HCT116 (cell line): ENCODE results near the gene DPYSL4. TPM values are rescaled to one million over a fixed set of nuclear protein-coding genes. Genes with fewer than 3 reads are reported as not detected.

Experiments
- ATAC-seq: fragments of 200-7000 bp; cut with Tn5 transposase; 2 replicates; pipeline ENCODE4 v1.9.1; 2020; ENCODE audit warnings: mild to moderate bottlenecking, moderate library complexity
- BruUV-seq: library from RNA; stranded (reverse); fragments of 400-500 nt; replicated peaks from 2 replicates; lab custom pipeline; 2021; lab: Mats Ljungman, UMichigan
- CTCF ChIA-PET: fragments of 300-600 bp; sonication (Branson Sonifier 250); formaldehyde crosslinking; loops from one replicate; lab custom pipeline; 2021; ENCODE audit warnings: antibody characterized with exemption; lab: Charles Lee
- POLR2A ChIA-PET: fragments of 300-600, 350-600 bp; sonication (Branson Sonifier 250); formaldehyde crosslinking; loops from one replicate; lab custom pipeline; 2021; ENCODE audit warnings: antibody characterized with exemption; lab: Charles Lee
- RAD21 ChIA-PET, 2 experiments: fragments of 300-600 bp; sonication (Branson Sonifier 250); formaldehyde crosslinking; loops; one replicate each; lab custom pipeline; 2023; ENCODE audit warnings: low total read pairs in 2 of 2; ENCODE audit not compliant: uncharacterized antibody in 2 of 2, unreplicated experiment in 2 of 2, low non-redundant PET in 1 of 2; lab: Charles Lee
- DNase-seq: peaks from one replicate; pipeline ENCODE4 v3.0.0-alpha.2; 2010; ENCODE audit warnings: low read depth, low spot score
- H2AFZ ChIP-seq: fragments of 200-600 bp; shearing (Covaris generic), sonication (generic); 2 replicates; pipeline ENCODE4 v1.6.1; 2017; ENCODE audit warnings: low read depth, mixed run types, mixed read lengths, antibody characterized with exemption, low read length; ENCODE audit not compliant: poor library complexity, severe bottlenecking
- H3K27ac ChIP-seq: 2 replicates; pipeline ENCODE4 v1.5.1; 2012; ENCODE audit warnings: low read depth, low read length
- H3K27me3 ChIP-seq: fragments of 200-600 bp; sonication (generic); 2 replicates; pipeline ENCODE4 v1.6.1; 2016; ENCODE audit warnings: mixed run types, low read length, mixed read lengths; ENCODE audit not compliant: insufficient read depth
- H3K36me3 ChIP-seq, 2 experiments: fragments of 200-500 bp in 1 of 2; fragments of 200-600 bp in 1 of 2; sonication (Bioruptor generic) in 1 of 2; sonication (generic) in 1 of 2; 2 replicates each; pipeline versions ENCODE4 v1.5.1 to v1.6.1; 2014 to 2016; ENCODE audit warnings: low read length in 2 of 2, inconsistent platforms in 1 of 2, mixed read lengths in 1 of 2, mixed run types in 1 of 2; ENCODE audit not compliant: insufficient read depth in 2 of 2, control insufficient read depth in 1 of 2
- H3K4me1 ChIP-seq, 2 experiments: fragments of 200-600 bp in 1 of 2; sonication (generic) in 1 of 2; 2 replicates each; pipeline versions ENCODE4 v1.5.1 to v1.6.1; 2012 to 2017; ENCODE audit warnings: low read length in 2 of 2, inconsistent platforms in 1 of 2, mild to moderate bottlenecking in 1 of 2, mixed read lengths in 1 of 2, mixed run types in 1 of 2, moderate library complexity in 1 of 2; ENCODE audit not compliant: insufficient read depth in 2 of 2, control insufficient read depth in 1 of 2
- H3K4me2 ChIP-seq: fragments of 200-600 bp; sonication (generic); 2 replicates; pipeline ENCODE4 v1.6.1; 2017; ENCODE audit warnings: mixed run types, low read length, mixed read lengths
- H3K4me3 ChIP-seq, 2 experiments: fragments of 200-600 bp in 1 of 2; sonication (generic) in 1 of 2; replicated peaks in 1 of 2; 2 replicates each; pipeline ENCODE4 v1.5.1; 2011 to 2016; ENCODE audit warnings: low read length in 2 of 2, control low read depth in 1 of 2, low read depth in 1 of 2, mild to moderate bottlenecking in 1 of 2, mixed read lengths in 1 of 2, mixed run types in 1 of 2
- H3K79me2 ChIP-seq: fragments of 200-600 bp; sonication (generic); 2 replicates; pipeline ENCODE4 v1.6.1; 2017; ENCODE audit warnings: mild to moderate bottlenecking, mixed run types, low read length, moderate library complexity, mixed read lengths; ENCODE audit not compliant: insufficient read depth
- H3K9ac ChIP-seq: fragments of 200-600 bp; sonication (generic); 2 replicates; pipeline ENCODE4 v1.6.1; 2016; ENCODE audit warnings: low read length, mixed read lengths
- H3K9me2 ChIP-seq: fragments of 200-600 bp; sonication (generic), shearing (Covaris generic); 2 replicates; pipeline ENCODE4 v1.6.1; 2017; ENCODE audit warnings: mixed run types, mild to moderate bottlenecking, moderate library complexity; ENCODE audit not compliant: insufficient read depth
- H3K9me3 ChIP-seq, 2 experiments: fragments of 200-500 bp in 1 of 2; fragments of 200-600 bp in 1 of 2; sonication (Bioruptor generic) in 1 of 2; sonication (generic) in 1 of 2; 2 replicates each; pipeline ENCODE4 v1.6.1; 2014 to 2017; ENCODE audit warnings: low read length in 2 of 2, mixed read lengths in 2 of 2, inconsistent platforms in 1 of 2, low read depth in 1 of 2, mild to moderate bottlenecking in 1 of 2, mixed run types in 1 of 2, moderate library complexity in 1 of 2; ENCODE audit not compliant: control insufficient read depth in 1 of 2, insufficient read depth in 1 of 2
- H4K20me1 ChIP-seq: fragments of 200-600 bp; sonication (generic), shearing (Covaris generic); 2 replicates; pipeline ENCODE4 v1.6.1; 2017; ENCODE audit warnings: mixed run types, mild to moderate bottlenecking, moderate library complexity; ENCODE audit not compliant: insufficient read depth
- ATF3 ChIP-seq: IDR thresholded peaks from 2 replicates; pipeline ENCODE4 v1.6.1; 2012
- CEBPB ChIP-seq: IDR thresholded peaks from 2 replicates; pipeline ENCODE4 v1.6.1; 2012; ENCODE audit warnings: low read depth
- EGR1 ChIP-seq: IDR thresholded peaks from 2 replicates; pipeline ENCODE4 v1.6.1; 2012; ENCODE audit warnings: low read depth
- POLR2AphosphoS5 ChIP-seq: IDR thresholded peaks from 2 replicates; pipeline ENCODE4 v1.6.1; 2011; ENCODE audit warnings: mild to moderate bottlenecking, low read depth, low read length, moderate library complexity
- REST ChIP-seq: IDR thresholded peaks from 2 replicates; pipeline ENCODE4 v1.6.1; 2012; ENCODE audit warnings: low read depth
- TCF7L2 ChIP-seq: IDR thresholded peaks from 2 replicates; pipeline ENCODE4 v1.7.0; 2011; ENCODE audit warnings: borderline replicate concordance, inconsistent platforms; ENCODE audit not compliant: insufficient read depth, insufficient read length; ENCODE audit errors: extremely low read depth
- YY1 ChIP-seq: IDR thresholded peaks from 2 replicates; pipeline ENCODE4 v1.6.1; 2011; ENCODE audit warnings: low read length, low read depth, moderate library complexity, mild to moderate bottlenecking; ENCODE audit not compliant: insufficient replicate concordance; ENCODE audit errors: extremely low read depth
- ZNF274 ChIP-seq: fragments of 200-500 bp; sonication (Bioruptor generic); IDR thresholded peaks from 2 replicates; pipeline ENCODE4 v1.6.1; 2014; ENCODE audit warnings: mild to moderate bottlenecking, low read depth, low read length, inconsistent platforms
- intact Hi-C: fragments of 100-400 bp; cut with micrococcal nuclease; formaldehyde crosslinking; loops from 2 replicates; pipeline ENCODE4 v1.10.0; 2022
- total RNA-seq: library from RNA; stranded (reverse); gene quantifications from one replicate; pipeline ENCODE4 v1.2.1, GENCODE V29; 2021; ENCODE audit not compliant: unreplicated experiment
- TF ChIP-seq, protein P1 (sequence below), 3 experiments: fragments of 200-600 bp in 1 of 3; sonication (generic) in 1 of 3; IDR thresholded peaks in 2 of 3; conservative IDR thresholded peaks in 1 of 3; 2 replicates each; pipeline ENCODE4 v1.5.1; 2012 to 2017; ENCODE audit warnings: low read depth in 2 of 3, low read length in 2 of 3, antibody characterized with exemption in 1 of 3, borderline replicate concordance in 1 of 3, control low read depth in 1 of 3, mild to moderate bottlenecking in 1 of 3, mixed read lengths in 1 of 3, mixed run types in 1 of 3, moderate library complexity in 1 of 3; ENCODE audit not compliant: insufficient read depth in 1 of 3
- TF ChIP-seq, protein P2 (sequence below): IDR thresholded peaks from 2 replicates; pipeline ENCODE4 v1.6.1; 2011; ENCODE audit warnings: mild to moderate bottlenecking, low read length, moderate library complexity; ENCODE audit not compliant: insufficient replicate concordance; ENCODE audit errors: extremely low read depth

The DPYSL4 gene
- total RNA-seq, 1 experiment from 2014 or later, result 5.4 TPM

- Histone ChIP-seq H3K27ac (no peak overlapping the region), H3K79me2 (no peaks in the 10 kb centered on the region), H3K9me2 (no peaks in the 10 kb centered on the region), H3K4me3 (no peak overlapping the region), H3K4me2 (no peak overlapping the region), H3K4me1 (peaks cover 0 to 3% of the 10 kb centered on the region in 2 experiments; a peak in 1 of 4 replicates), H4K20me1 (no peaks in the 10 kb centered on the region), H3K27me3 (no peaks in the 10 kb centered on the region)
- DNase-seq (no peak), ATAC-seq (no peak)
- intact Hi-C loops, result no loop called here
- no TSS peak for BruUV-seq
- ChIA-PET CTCF (no interaction called here), RAD21 (no interaction called here)
- TF ChIP-seq EGR1 (no peak), ATF3 (no peak), ZNF274 (no peak), TCF7L2 (no peak), POLR2AphosphoS5 (no peak), YY1 (no peak), REST (no peak), CEBPB (no peak)
- TF ChIP-seq, protein P1, sequence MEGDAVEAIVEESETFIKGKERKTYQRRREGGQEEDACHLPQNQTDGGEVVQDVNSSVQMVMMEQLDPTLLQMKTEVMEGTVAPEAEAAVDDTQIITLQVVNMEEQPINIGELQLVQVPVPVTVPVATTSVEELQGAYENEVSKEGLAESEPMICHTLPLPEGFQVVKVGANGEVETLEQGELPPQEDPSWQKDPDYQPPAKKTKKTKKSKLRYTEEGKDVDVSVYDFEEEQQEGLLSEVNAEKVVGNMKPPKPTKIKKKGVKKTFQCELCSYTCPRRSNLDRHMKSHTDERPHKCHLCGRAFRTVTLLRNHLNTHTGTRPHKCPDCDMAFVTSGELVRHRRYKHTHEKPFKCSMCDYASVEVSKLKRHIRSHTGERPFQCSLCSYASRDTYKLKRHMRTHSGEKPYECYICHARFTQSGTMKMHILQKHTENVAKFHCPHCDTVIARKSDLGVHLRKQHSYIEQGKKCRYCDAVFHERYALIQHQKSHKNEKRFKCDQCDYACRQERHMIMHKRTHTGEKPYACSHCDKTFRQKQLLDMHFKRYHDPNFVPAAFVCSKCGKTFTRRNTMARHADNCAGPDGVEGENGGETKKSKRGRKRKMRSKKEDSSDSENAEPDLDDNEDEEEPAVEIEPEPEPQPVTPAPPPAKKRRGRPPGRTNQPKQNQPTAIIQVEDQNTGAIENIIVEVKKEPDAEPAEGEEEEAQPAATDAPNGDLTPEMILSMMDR (IDR thresholded peaks at IDR 0.05 in 2 of 3, conservative IDR thresholded peaks at IDR 0.05 in 1 of 3; ENCODE audit: borderline replicate concordance in 1 of 3, insufficient read depth in 1 of 3, low read depth in 2 of 3, low read length in 2 of 3), result no peak
- TF ChIP-seq, protein P2, sequence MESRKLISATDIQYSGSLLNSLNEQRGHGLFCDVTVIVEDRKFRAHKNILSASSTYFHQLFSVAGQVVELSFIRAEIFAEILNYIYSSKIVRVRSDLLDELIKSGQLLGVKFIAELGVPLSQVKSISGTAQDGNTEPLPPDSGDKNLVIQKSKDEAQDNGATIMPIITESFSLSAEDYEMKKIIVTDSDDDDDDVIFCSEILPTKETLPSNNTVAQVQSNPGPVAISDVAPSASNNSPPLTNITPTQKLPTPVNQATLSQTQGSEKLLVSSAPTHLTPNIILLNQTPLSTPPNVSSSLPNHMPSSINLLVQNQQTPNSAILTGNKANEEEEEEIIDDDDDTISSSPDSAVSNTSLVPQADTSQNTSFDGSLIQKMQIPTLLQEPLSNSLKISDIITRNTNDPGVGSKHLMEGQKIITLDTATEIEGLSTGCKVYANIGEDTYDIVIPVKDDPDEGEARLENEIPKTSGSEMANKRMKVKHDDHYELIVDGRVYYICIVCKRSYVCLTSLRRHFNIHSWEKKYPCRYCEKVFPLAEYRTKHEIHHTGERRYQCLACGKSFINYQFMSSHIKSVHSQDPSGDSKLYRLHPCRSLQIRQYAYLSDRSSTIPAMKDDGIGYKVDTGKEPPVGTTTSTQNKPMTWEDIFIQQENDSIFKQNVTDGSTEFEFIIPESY, result no peak
- TF ChIP-seq, all 23 proteins: peak for 0
- POLR2A ChIA-PET, result no interaction called here
- Histone ChIP-seq H2AFZ (no peak overlapping the region), H3K9me3 (no peaks in the 10 kb centered on the region), H3K9ac (no peak overlapping the region), H3K36me3 (no peaks in the 10 kb centered on the region)
These were observed 41.1 kb upstream of the DPYSL4 start for GRCh38 chr10:132145521-132146185.
